GM19035 (cell line): ENCODE results near the gene IL6R.

Experiments
- ATAC-seq: cut with Tn5 transposase; IDR thresholded peaks from one replicate; pipeline ENCODE4 v1.9.1; 2021; ENCODE audit not compliant: unreplicated experiment

Gene IL6R

GRCh38 chr1:154503898-154504297, 98.8 kb downstream of the IL6R start:
- no peak for ATAC-seq

- no peak for ATAC-seq
Measured at GRCh38 chr1:154512760-154513159, 107.6 kb downstream of the IL6R start.

- ATAC-seq, result no peak
Measured at GRCh38 chr1:154514066-154514553, 109.0 kb downstream of the IL6R start.

GRCh38 chr1:154517661-154518060, 112.5 kb downstream of the IL6R start:
- ATAC-seq, result no peak
